Muscle layer of colon (tissue), 2 donors: ENCODE data around the gene BNIP2.

ENCODE experiments used
- H3K27ac ChIP-seq: one replicate; pipeline ENCODE4 v1.7.0; 2013; ENCODE audit warnings: low read depth, mild to moderate bottlenecking, low read length, moderate library complexity
- H3K27me3 ChIP-seq, 2 donors: one replicate each; pipeline ENCODE4 v1.7.0; 2013; ENCODE audit warnings: low read length in 2 of 2, mild to moderate bottlenecking in 2 of 2; ENCODE audit not compliant: insufficient read depth in 2 of 2, control insufficient read depth in 1 of 2
- H3K36me3 ChIP-seq: one replicate; pipeline ENCODE4 v1.7.0; 2013; ENCODE audit warnings: mild to moderate bottlenecking, low read length; ENCODE audit not compliant: insufficient read depth
- H3K4me1 ChIP-seq: one replicate; pipeline ENCODE4 v1.7.0; 2013; ENCODE audit warnings: mild to moderate bottlenecking, low read length; ENCODE audit not compliant: insufficient read depth
- H3K4me3 ChIP-seq, 2 donors: one replicate each; pipeline ENCODE4 v1.7.0; 2013; ENCODE audit warnings: low read length in 2 of 2, low read depth in 1 of 2, mild to moderate bottlenecking in 1 of 2, moderate library complexity in 1 of 2
- H3K9ac ChIP-seq: one replicate; pipeline ENCODE4 v1.7.0; 2013; ENCODE audit warnings: low read length
- H3K9me3 ChIP-seq: one replicate; pipeline ENCODE4 v1.7.0; 2013; ENCODE audit warnings: mild to moderate bottlenecking, low read length
- donor health status: abdominal sarcoma.
- donor health status: Adenocarcinoma of cecum.

Gene BNIP2

GRCh38 chr15:59618406-59618805, 70.7 kb downstream of the BNIP2 start:
- Histone ChIP-seq H3K4me3 (no peak overlapping the region), H3K27ac (no peak overlapping the region)

DNA sequence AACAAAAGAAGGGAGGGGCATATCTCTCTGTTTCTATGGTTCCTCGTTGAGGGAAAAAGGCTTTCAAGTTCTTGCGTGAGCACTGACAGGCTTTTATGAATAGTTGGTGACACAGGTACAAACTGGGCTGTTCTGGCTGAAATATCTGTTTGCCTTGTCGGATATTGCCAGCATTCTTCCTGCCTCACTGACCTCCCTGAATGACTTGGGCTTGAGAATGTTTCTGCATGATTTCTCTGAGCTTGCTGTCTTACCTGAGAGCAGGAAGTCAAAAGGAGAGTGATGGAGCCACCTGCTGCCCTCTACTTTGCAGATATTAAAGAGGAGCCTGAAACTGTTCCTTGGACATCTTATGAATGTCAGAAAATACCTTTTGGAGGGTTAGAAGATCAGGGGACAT, 72.7 kb downstream of the BNIP2 start:
- H3K4me3 ChIP-seq: no peak overlapping the region
- H3K9me3 ChIP-seq: no peaks in the 10 kb centered on the region
- H3K36me3 ChIP-seq: no peaks in the 10 kb centered on the region
- H3K4me1 ChIP-seq: no peaks in the 10 kb centered on the region
- H3K27ac ChIP-seq: no peak overlapping the region
- no peaks in the 10 kb centered on the region for H3K27me3 ChIP-seq
- no peak overlapping the region for H3K9ac ChIP-seq

More at GRCh38 chr15:59618406-59618805, 70.7 kb downstream of the BNIP2 start:
- H3K4me1 ChIP-seq: no peaks in the 10 kb centered on the region
- H3K9me3 ChIP-seq: no peaks in the 10 kb centered on the region
- no peak overlapping the region for H3K9ac ChIP-seq
- H3K27me3 ChIP-seq: no peaks in the 10 kb centered on the region
- no peaks in the 10 kb centered on the region for H3K36me3 ChIP-seq

GRCh38 chr15:59615661-59616060, 73.5 kb downstream of the BNIP2 start:
- Histone ChIP-seq H3K9me3 (no peaks in the 10 kb centered on the region), H3K4me3 (no peak overlapping the region), H3K9ac (no peak overlapping the region), H3K4me1 (no peaks in the 10 kb centered on the region), H3K36me3 (no peaks in the 10 kb centered on the region), H3K27ac (no peak overlapping the region), H3K27me3 (no peaks in the 10 kb centered on the region)

- no peaks in the 10 kb centered on the region for H3K36me3 ChIP-seq
- no peaks in the 10 kb centered on the region for H3K27me3 ChIP-seq
- H3K4me3 ChIP-seq: no peak overlapping the region
- no peak overlapping the region for H3K9ac ChIP-seq
- H3K4me1 ChIP-seq: no peaks in the 10 kb centered on the region
- no peak overlapping the region for H3K27ac ChIP-seq
- H3K9me3 ChIP-seq: no peaks in the 10 kb centered on the region
Measured at GRCh38 chr15:59614153-59614552, 75.0 kb downstream of the BNIP2 start.

- no peaks in the 10 kb centered on the region for H3K9me3 ChIP-seq
- H3K27me3 ChIP-seq: no peaks in the 10 kb centered on the region
- H3K9ac ChIP-seq: no peak within 1 kb of the TSS
- H3K4me3 ChIP-seq: no peak within 1 kb of the TSS
- no peaks in the 10 kb centered on the region for H3K4me1 ChIP-seq
- no peaks in the 10 kb centered on the region for H3K36me3 ChIP-seq
- H3K27ac ChIP-seq: no peak within 1 kb of the TSS
Measured at GRCh38 chr15:59611276-59612260, 77.6 kb downstream of the BNIP2 start, which contains the start of gene GCNT3. Gene GCNT3 (plus strand): TSS chr15:59611783. CDS start chr15:59618239, 6,456 bp downstream.

GRCh38 chr15:59609730-59610712, 79.1 kb downstream of the BNIP2 start:
- H3K4me1 ChIP-seq: no peaks in the 10 kb centered on the region
- no peak overlapping the region for H3K4me3 ChIP-seq
- no peak overlapping the region for H3K27ac ChIP-seq
- no peaks in the 10 kb centered on the region for H3K27me3 ChIP-seq
- H3K9me3 ChIP-seq: no peaks in the 10 kb centered on the region
- H3K36me3 ChIP-seq: no peaks in the 10 kb centered on the region
- H3K9ac ChIP-seq: no peak overlapping the region
